Fibroblast of lung (primary cell): Measurements from ENCODE around the gene ATP8A2. TPM values are rescaled to one million over a fixed set of nuclear protein-coding genes. Genes with fewer than 3 reads are reported as not detected.

Experiments used
- DNase-seq, 2 donors: peaks; one replicate each; pipeline versions ENCODE4 v3.0.0 to v3.0.0-alpha.2; 2010; ENCODE audit warnings: low read depth in 2 of 2
- H2AFZ ChIP-seq: 2 replicates; pipeline ENCODE4 v1.5.1; 2012; ENCODE audit warnings: low read length, control low read depth, inconsistent platforms
- H3K27ac ChIP-seq: 2 replicates; pipeline ENCODE4 v1.5.1; 2011; ENCODE audit warnings: low read length, control low read depth; ENCODE audit not compliant: insufficient read depth
- H3K27me3 ChIP-seq: 2 replicates; pipeline ENCODE4 v1.5.1; 2011; ENCODE audit warnings: mild to moderate bottlenecking, low read length; ENCODE audit not compliant: control insufficient read depth, insufficient read depth
- H3K36me3 ChIP-seq: 2 replicates; pipeline ENCODE4 v1.5.1; 2011; ENCODE audit warnings: low read length; ENCODE audit not compliant: control insufficient read depth, insufficient read depth
- H3K4me1 ChIP-seq: 2 replicates; pipeline ENCODE4 v1.5.1; 2011; ENCODE audit warnings: low read length; ENCODE audit not compliant: control insufficient read depth, insufficient read depth; ENCODE audit errors: extremely low read depth
- H3K4me2 ChIP-seq: 2 replicates; pipeline ENCODE4 v1.5.1; 2011; ENCODE audit warnings: low read length, control low read depth; ENCODE audit not compliant: insufficient read depth; ENCODE audit errors: extremely low read depth
- H3K4me3 ChIP-seq, 4 experiments: fragments of 200-600 bp in 1 of 4; sonication (generic) in 1 of 4; replicated peaks in 1 of 4; 2 replicates each; pipeline ENCODE4 v1.5.1; 2011 to 2016; ENCODE audit warnings: low read length in 4 of 4, low read depth in 3 of 4, mild to moderate bottlenecking in 3 of 4, control low read depth in 2 of 4, inconsistent platforms in 1 of 4, mixed read lengths in 1 of 4; ENCODE audit not compliant: insufficient read depth in 1 of 4; ENCODE audit errors: control extremely low read depth in 1 of 4
- H3K79me2 ChIP-seq: 2 replicates; pipeline ENCODE4 v1.5.1; 2012; ENCODE audit warnings: mild to moderate bottlenecking, low read length, inconsistent platforms; ENCODE audit not compliant: control insufficient read depth, insufficient read depth
- H3K9ac ChIP-seq: 2 replicates; pipeline ENCODE4 v1.5.1; 2011; ENCODE audit warnings: mild to moderate bottlenecking, low read length, control low read depth; ENCODE audit not compliant: insufficient read depth
- H3K9me3 ChIP-seq: 2 replicates; pipeline ENCODE4 v1.5.1; 2012; ENCODE audit warnings: low read depth, low read length; ENCODE audit not compliant: control insufficient read depth, insufficient read depth
- H4K20me1 ChIP-seq: 2 replicates; pipeline ENCODE4 v1.5.1; 2011; ENCODE audit warnings: low read length; ENCODE audit not compliant: control insufficient read depth, insufficient read depth; ENCODE audit errors: extremely low read depth
- CTCF ChIP-seq, 2 donors: IDR thresholded peaks in 1 of 2; conservative IDR thresholded peaks in 1 of 2; 1 replicate in 1 of 2; 2 replicates in 1 of 2; pipeline ENCODE4 v1.5.1; 2011 to 2012; ENCODE audit warnings: low read length in 2 of 2, control low read depth in 1 of 2, inconsistent platforms in 1 of 2, low read depth in 1 of 2, mild to moderate bottlenecking in 1 of 2
- EZH2 ChIP-seq: IDR thresholded peaks from 2 replicates; pipeline ENCODE4 v1.5.1; 2012; ENCODE audit warnings: low read length, control low read depth, mild to moderate bottlenecking; ENCODE audit errors: missing control alignments
- polyA plus RNA-seq, 2 donors: library from polyadenylated mRNA; depleted of rRNA in 1 of 2; stranded (reverse) in 1 of 2; unstranded in 1 of 2; fragments of >200 nt; gene quantifications; 2 replicates each; pipeline ENCODE4 v1.2.1, GENCODE V29; 2011 to 2012; ENCODE audit warnings: missing spikeins in 1 of 2
- total RNA-seq: library from RNA; depleted of rRNA; stranded (reverse); fragments of >200 nt; gene quantifications from 2 replicates; pipeline ENCODE4 v1.2.1, GENCODE V29; 2014

Gene ATP8A2
- total and polyA plus RNA-seq, 2 donors (not counting 1 experiment from before 2014, with no cell fraction given): under 0.01 to 0.01 TPM

DNA sequence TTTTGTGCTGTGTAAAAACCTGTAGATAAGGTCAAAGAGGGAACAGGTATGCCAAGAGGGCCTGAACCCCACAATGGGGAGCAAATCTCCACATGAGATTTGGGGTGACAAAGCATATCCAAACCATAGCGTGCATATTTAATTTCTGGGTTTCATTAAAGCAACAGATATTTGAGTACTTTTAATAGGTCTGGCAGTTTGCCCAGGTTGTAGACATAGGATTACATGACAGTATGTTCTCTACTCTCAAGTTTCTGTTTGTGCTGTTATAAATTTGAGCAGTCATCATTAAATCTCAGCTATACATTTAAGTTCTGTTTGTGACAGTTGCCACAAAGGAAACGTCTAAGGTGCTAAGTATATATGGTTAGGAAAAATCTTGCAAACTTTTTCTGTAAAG is 236.4 kb downstream of the ATP8A2 start:
- Histone ChIP-seq H3K4me3 (no peak overlapping the region), H3K9me3 (no peaks in the 10 kb centered on the region), H4K20me1 (no peaks in the 10 kb centered on the region)

GRCh38 chr13:25616674-25617073 is 244.9 kb downstream of the ATP8A2 start:
- no peaks in the 10 kb centered on the region for H3K27me3 ChIP-seq
- no peaks in the 10 kb centered on the region for H3K9me3 ChIP-seq
- H3K36me3 ChIP-seq: no peaks in the 10 kb centered on the region
- no peaks in the 10 kb centered on the region for H4K20me1 ChIP-seq
- no peak overlapping the region for H2AFZ ChIP-seq
- H3K79me2 ChIP-seq: no peaks in the 10 kb centered on the region
- no peak overlapping the region for H3K4me3 ChIP-seq
- H3K27ac ChIP-seq: no peak overlapping the region
- no peak for DNase-seq
- TF ChIP-seq EZH2 (no peak), CTCF (conservative IDR thresholded peaks at IDR 0.05 in 1 of 2, IDR thresholded peaks at IDR 0.05 in 1 of 2; ENCODE audit: low read depth in 1 of 2, low read length in 2 of 2) (no peak)
- H3K4me1 ChIP-seq: no peaks in the 10 kb centered on the region
- H3K4me2 ChIP-seq: no peak overlapping the region
- no peak overlapping the region for H3K9ac ChIP-seq

More for the DNA sequence above, 236.4 kb downstream of the ATP8A2 start:
- H3K4me1 ChIP-seq: no peaks in the 10 kb centered on the region
- no peaks in the 10 kb centered on the region for H3K36me3 ChIP-seq
- no peak overlapping the region for H3K27ac ChIP-seq
- H3K27me3 ChIP-seq: no peaks in the 10 kb centered on the region
- TF ChIP-seq EZH2 (no peak), CTCF (conservative IDR thresholded peaks at IDR 0.05 in 1 of 2, IDR thresholded peaks at IDR 0.05 in 1 of 2; ENCODE audit: low read depth in 1 of 2, low read length in 2 of 2) (no peak)
- DNase-seq: no peak
- H3K9ac ChIP-seq: no peak overlapping the region
- no peaks in the 10 kb centered on the region for H3K79me2 ChIP-seq
- no peak overlapping the region for H2AFZ ChIP-seq
- no peak overlapping the region for H3K4me2 ChIP-seq

DNA sequence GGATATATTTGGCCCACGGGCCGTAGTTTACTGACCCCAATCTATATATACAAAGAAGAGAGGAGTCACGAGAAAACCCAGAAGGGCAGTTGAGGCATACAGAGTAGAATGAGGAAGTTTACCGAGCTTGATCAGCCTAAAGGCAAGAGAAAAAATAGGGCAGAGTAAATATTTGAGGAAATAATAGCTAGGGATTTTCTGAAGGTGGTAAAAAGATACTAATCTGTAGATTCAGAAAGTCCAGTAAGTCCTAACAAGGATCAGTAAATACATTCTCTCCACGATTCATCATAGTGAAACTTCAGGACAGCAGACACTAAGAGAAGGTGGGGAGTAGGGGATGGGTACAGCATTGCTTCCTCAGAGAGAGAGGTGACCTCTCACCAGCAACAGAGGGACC is 248.1 kb downstream of the ATP8A2 start:
- Histone ChIP-seq H4K20me1 (no peaks in the 10 kb centered on the region), H3K27ac (no peak overlapping the region), H2AFZ (no peak overlapping the region), H3K36me3 (no peaks in the 10 kb centered on the region), H3K9me3 (no peaks in the 10 kb centered on the region), H3K4me3 (no peak overlapping the region), H3K27me3 (no peaks in the 10 kb centered on the region), H3K4me2 (no peak overlapping the region), H3K4me1 (no peaks in the 10 kb centered on the region), H3K79me2 (no peaks in the 10 kb centered on the region), H3K9ac (no peak overlapping the region)
- TF ChIP-seq CTCF (conservative IDR thresholded peaks at IDR 0.05 in 1 of 2, IDR thresholded peaks at IDR 0.05 in 1 of 2; ENCODE audit: low read depth in 1 of 2, low read length in 2 of 2) (no peak), EZH2 (no peak)
- DNase-seq: no peak
